HG02938 (cell line): ENCODE results near the gene RHBDD1.

Experiments
- ATAC-seq: cut with Tn5 transposase; IDR thresholded peaks from one replicate; pipeline ENCODE4 v1.9.1; 2021; ENCODE audit warnings: mild to moderate bottlenecking, moderate library complexity; ENCODE audit not compliant: unreplicated experiment

Gene RHBDD1

GRCh38 chr2:226910384-226910783 lies 74.5 kb downstream of the RHBDD1 start:
- no peak for ATAC-seq

- no peak for ATAC-seq
Observed at GRCh38 chr2:226911932-226912331, 76.1 kb downstream of the RHBDD1 start.

- ATAC-seq, result no peak
Observed at GRCh38 chr2:226913641-226914040, 77.8 kb downstream of the RHBDD1 start.

GRCh38 chr2:226915846-226916360 lies 80.0 kb downstream of the RHBDD1 start:
- no peak for ATAC-seq

GRCh38 chr2:226916669-226917068 lies 80.8 kb downstream of the RHBDD1 start:
- ATAC-seq, result peak; percentile 84

GRCh38 chr2:226932443-226932842 lies 96.6 kb downstream of the RHBDD1 start:
- no peak for ATAC-seq

GRCh38 chr2:226934546-226935201 lies 98.8 kb downstream of the RHBDD1 start:
- ATAC-seq, result no peak

GRCh38 chr2:226943862-226944620 lies 108.2 kb downstream of the RHBDD1 start:
- ATAC-seq, result peak; percentile 85

GRCh38 chr2:226953206-226953605 lies 117.4 kb downstream of the RHBDD1 start:
- no peak for ATAC-seq

- ATAC-seq, result no peak
Observed at GRCh38 chr2:226953826-226954225, 118.0 kb downstream of the RHBDD1 start.

- ATAC-seq, result no peak
Observed at GRCh38 chr2:226956659-226957058, 120.8 kb downstream of the RHBDD1 start.

GRCh38 chr2:226959418-226959817 lies 123.6 kb downstream of the RHBDD1 start:
- no peak for ATAC-seq

GRCh38 chr2:226962176-226962773 lies 126.4 kb downstream of the RHBDD1 start:
- ATAC-seq, result no peak

GRCh38 chr2:226963528-226963927 lies 127.7 kb downstream of the RHBDD1 start:
- ATAC-seq, result no peak

- ATAC-seq, result no peak
Observed at GRCh38 chr2:226965376-226965775, 129.5 kb downstream of the RHBDD1 start.

GRCh38 chr2:226969417-226970080 lies 133.7 kb downstream of the RHBDD1 start:
- no peak for ATAC-seq

GRCh38 chr2:226970362-226970761 lies 134.5 kb downstream of the RHBDD1 start:
- ATAC-seq, result peak; percentile 59

- ATAC-seq, result peak; percentile 42
Observed at GRCh38 chr2:226971084-226971483, 135.2 kb downstream of the RHBDD1 start.

GRCh38 chr2:226971770-226972169 lies 135.9 kb downstream of the RHBDD1 start:
- ATAC-seq, result peak; percentile 42

GRCh38 chr2:226973816-226974215 lies 138.0 kb downstream of the RHBDD1 start:
- ATAC-seq, result no peak

GRCh38 chr2:226977775-226978190 lies 141.9 kb downstream of the RHBDD1 start:
- ATAC-seq, result no peak
